Fibroblast of pulmonary artery (primary cell): ENCODE measurements around the gene GUSB.

Source experiments
- DNase-seq: peaks from one replicate; pipeline ENCODE4 v3.0.0-alpha.2; 2010; ENCODE audit warnings: low read depth
- H3K4me3 ChIP-seq: replicated peaks from 2 replicates; pipeline ENCODE4 v1.5.1; 2011; ENCODE audit warnings: low read depth, mild to moderate bottlenecking, control low read depth, low read length, moderate library complexity
- CTCF ChIP-seq: IDR thresholded peaks from 2 replicates; pipeline ENCODE4 v1.5.1; 2011; ENCODE audit warnings: mild to moderate bottlenecking, control low read depth, low read length, inconsistent platforms; ENCODE audit errors: missing control alignments

The GUSB gene

GRCh38 chr7:65938336-65938895 is 43.6 kb downstream of the GUSB start:
- peak; percentile 22 for DNase-seq
- no peak for TF ChIP-seq CTCF
- H3K4me3 ChIP-seq, result no peak overlapping the region

GRCh38 chr7:65937296-65937695 is 44.7 kb downstream of the GUSB start:
- H3K4me3 ChIP-seq, result no peak overlapping the region
- DNase-seq, result no peak
- no peak for TF ChIP-seq CTCF

GRCh38 chr7:65931685-65932084 is 50.3 kb downstream of the GUSB start:
- no peak for TF ChIP-seq CTCF
- DNase-seq, result no peak
- no peak overlapping the region for H3K4me3 ChIP-seq

GRCh38 chr7:65927489-65928448 is 54.2 kb downstream of the GUSB start:
- peak; percentile 7 for DNase-seq
- TF ChIP-seq CTCF, result no peak
- H3K4me3 ChIP-seq, result no peak overlapping the region

GRCh38 chr7:65926588-65926987 is 55.4 kb downstream of the GUSB start:
- no peak for TF ChIP-seq CTCF
- no peak for DNase-seq
- H3K4me3 ChIP-seq, result no peak overlapping the region

- no peak overlapping the region for H3K4me3 ChIP-seq
- DNase-seq, result no peak
- TF ChIP-seq CTCF, result no peak
These were observed 57.0 kb downstream of the GUSB start for GRCh38 chr7:65925040-65925439.
